K562 (cell line): ENCODE data around the gene MANEAL. TPM values are rescaled to one million over a fixed set of nuclear protein-coding genes. Genes with fewer than 3 reads are reported as not detected.
A peak's percentile ranks its signal among the peaks of the same experiment; 100 is the strongest.

Experiments
- CHD4 ChIP-seq: fragments of 200-600 bp; sonication (generic); IDR thresholded peaks from 3 replicates; pipeline ENCODE4 v1.6.1; 2012; ENCODE audit warnings: low read depth, mild to moderate bottlenecking, mixed read lengths, low read length, inconsistent platforms; ENCODE audit not compliant: insufficient read depth, insufficient replicate concordance, poor library complexity, severe bottlenecking
- CREB3 ChIP-seq: fragments of 450-650 bp; conservative IDR thresholded peaks from 2 replicates; pipeline ENCODE4 v1.6.1; 2016; ENCODE audit warnings: missing genetic modification characterization, low read depth, mild to moderate bottlenecking, missing compliant biosample characterization, moderate library complexity
- ELF1 ChIP-seq: fragments of 200-800 bp; sonication (Bioruptor generic); IDR thresholded peaks from 2 replicates; pipeline ENCODE4 v1.6.1; 2016; ENCODE audit warnings: missing genetic modification characterization, missing compliant biosample characterization
- ETV6 ChIP-seq, 3 experiments: fragments of 150-350 bp in 1 of 3; sonication (generic) in 1 of 3; formaldehyde crosslinking in 1 of 3; IDR thresholded peaks; 2 replicates each; pipeline versions ENCODE4 v1.6.1 to v1.8.0; 2014 to 2022; ENCODE audit warnings: borderline replicate concordance in 2 of 3, low read depth in 2 of 3, antibody characterized with exemption in 1 of 3, low read length in 1 of 3, mild to moderate bottlenecking in 1 of 3, missing genetic modification reagents in 1 of 3
- HBP1 ChIP-seq: fragments of 450-650 bp; formaldehyde crosslinking; IDR thresholded peaks from 2 replicates; pipeline ENCODE4 v1.4.0; 2022; ENCODE audit warnings: missing genetic modification characterization
- HDAC2 ChIP-seq: fragments of 450-650 bp; IDR thresholded peaks from 2 replicates; pipeline ENCODE4 v1.6.1; 2016; ENCODE audit warnings: mild to moderate bottlenecking
- HSF4 ChIP-seq: fragments of 250-450 bp; sonication (Bioruptor Pico); IDR thresholded peaks from 2 replicates; pipeline ENCODE4 v2.1.2; 2022; ENCODE audit warnings: mild to moderate bottlenecking, moderate library complexity, borderline replicate concordance
- ILK ChIP-seq: fragments of 450-650 bp; IDR thresholded peaks from 2 replicates; pipeline ENCODE4 v1.6.1; 2016; ENCODE audit warnings: missing genetic modification characterization, low read depth, mild to moderate bottlenecking, missing compliant biosample characterization, moderate library complexity, borderline replicate concordance
- NEUROD1 ChIP-seq: fragments of 150-350 bp; IDR thresholded peaks from 2 replicates; pipeline ENCODE4 v1.6.1; 2014; ENCODE audit warnings: borderline replicate concordance, low read length, low read depth; ENCODE audit not compliant: partially characterized antibody
- NFIC ChIP-seq: fragments of 450-650 bp; IDR thresholded peaks from 2 replicates; pipeline ENCODE4 v1.6.1; 2017; ENCODE audit warnings: mild to moderate bottlenecking, inconsistent platforms
- RBM17 ChIP-seq: fragments of 200-400 bp; formaldehyde crosslinking; IDR thresholded peaks from 2 replicates; pipeline ENCODE4 v1.6.1; 2017; ENCODE audit warnings: low read depth, mild to moderate bottlenecking, low read length, borderline replicate concordance
- RBM34 ChIP-seq: fragments of 200-400 bp; formaldehyde crosslinking; IDR thresholded peaks from 2 replicates; pipeline ENCODE4 v1.6.1; 2018; ENCODE audit warnings: low read length, borderline replicate concordance; ENCODE audit not compliant: insufficient read depth
- TFAP4 ChIP-seq: sonication (generic); formaldehyde crosslinking; IDR thresholded peaks from 2 replicates; pipeline ENCODE4 v1.8.0; 2022; ENCODE audit warnings: missing genetic modification reagents, mild to moderate bottlenecking, moderate library complexity, borderline replicate concordance
- ZBED1 ChIP-seq: IDR thresholded peaks from 2 replicates; pipeline ENCODE4 v1.6.1; 2014
- polyA plus RNA-seq, 8 experiments: library from polyadenylated mRNA; depleted of rRNA in 4 of 8; stranded (reverse) in 5 of 8; unstranded in 3 of 8; fragments of >200 nt; fragmentation: Nextera tagmentation in 2 of 8; fragmentation: Illumina TruSeq in 1 of 8; extraction: Ambion mirVana in 2 of 8; extraction: Trizol in 1 of 8; gene quantifications; 2 replicates each; pipeline versions ENCODE4 v1.2.1 to v1.2.3, GENCODE V29; 2011 to 2014; ENCODE audit warnings: inconsistent platforms in 1 of 8, missing spikeins in 1 of 8
- total RNA-seq, 7 experiments: library from RNA; depleted of rRNA in 6 of 7; stranded (reverse); fragments of >200 nt in 6 of 7; fragmentation: Illumina TruSeq in 2 of 7; extraction: Trizol in 2 of 7; gene quantifications; 2 replicates each; pipeline versions ENCODE4 v1.2.1 to v1.2.3, GENCODE V29; 2011 to 2021; ENCODE audit warnings: low replicate concordance in 1 of 7
- TF ChIP-seq, protein P1 (sequence below), 2 experiments: fragments of 450-650 bp in 1 of 2; sonication (generic) in 1 of 2; formaldehyde crosslinking; conservative IDR thresholded peaks; 2 replicates each; pipeline versions ENCODE4 v1.4.0 to v1.8.1; 2020 to 2022; ENCODE audit warnings: mild to moderate bottlenecking in 1 of 2, missing genetic modification reagents in 1 of 2
- TF ChIP-seq, protein P2 (sequence below): fragments of 450-650 bp; formaldehyde crosslinking; IDR thresholded peaks from 2 replicates; pipeline ENCODE4 v1.4.0; 2022; ENCODE audit warnings: missing genetic modification characterization

MANEAL gene
- total and polyA plus RNA-seq, 9 of the 15 experiments (the other 6 are each of a cell fraction or from before 2014, with no cell fraction given): 0.37 to 3.2 (median 1.2) TPM

- TF ChIP-seq NEUROD1: peak; percentile 59
- TF ChIP-seq TFAP4: no peak
- TF ChIP-seq, protein P1, sequence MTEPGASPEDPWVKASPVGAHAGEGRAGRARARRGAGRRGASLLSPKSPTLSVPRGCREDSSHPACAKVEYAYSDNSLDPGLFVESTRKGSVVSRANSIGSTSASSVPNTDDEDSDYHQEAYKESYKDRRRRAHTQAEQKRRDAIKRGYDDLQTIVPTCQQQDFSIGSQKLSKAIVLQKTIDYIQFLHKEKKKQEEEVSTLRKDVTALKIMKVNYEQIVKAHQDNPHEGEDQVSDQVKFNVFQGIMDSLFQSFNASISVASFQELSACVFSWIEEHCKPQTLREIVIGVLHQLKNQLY (CRISPR knock-in tag; conservative IDR thresholded peaks at IDR 0.05): no peak
- TF ChIP-seq CREB3: no peak
- TF ChIP-seq CHD4: no peak
- TF ChIP-seq RBM17: no peak
- no peak for TF ChIP-seq ZBED1
- no peak for TF ChIP-seq ETV6 (IDR thresholded peaks at IDR 0.05; ENCODE audit: borderline replicate concordance in 1 of 2, low read depth in 2 of 2, low read length in 1 of 2)
- no peak for TF ChIP-seq ETV6 (CRISPR knock-in tag; IDR thresholded peaks at IDR 0.05; ENCODE audit: borderline replicate concordance)
- TF ChIP-seq HBP1 (CRISPR knock-in tag): no peak
- TF ChIP-seq HSF4 (CRISPR knock-in tag): no peak
- TF ChIP-seq ELF1 (tag): no peak
- peak; percentile 32; the same call in 1 of the 2 replicates for TF ChIP-seq NFIC
- no peak for TF ChIP-seq RBM34
- TF ChIP-seq ILK: no peak
- no peak for TF ChIP-seq HDAC2
- TF ChIP-seq, protein P2, sequence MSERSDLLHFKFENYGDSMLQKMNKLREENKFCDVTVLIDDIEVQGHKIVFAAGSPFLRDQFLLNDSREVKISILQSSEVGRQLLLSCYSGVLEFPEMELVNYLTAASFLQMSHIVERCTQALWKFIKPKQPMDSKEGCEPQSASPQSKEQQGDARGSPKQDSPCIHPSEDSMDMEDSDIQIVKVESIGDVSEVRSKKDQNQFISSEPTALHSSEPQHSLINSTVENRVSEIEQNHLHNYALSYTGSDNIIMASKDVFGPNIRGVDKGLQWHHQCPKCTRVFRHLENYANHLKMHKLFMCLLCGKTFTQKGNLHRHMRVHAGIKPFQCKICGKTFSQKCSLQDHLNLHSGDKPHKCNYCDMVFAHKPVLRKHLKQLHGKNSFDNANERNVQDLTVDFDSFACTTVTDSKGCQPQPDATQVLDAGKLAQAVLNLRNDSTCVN (CRISPR knock-in tag): no peak
Measured at GRCh38 chr1:37811027-37811655, 17.5 kb downstream of the MANEAL start (continued).
